Fibroblast of mammary gland (primary cell): ENCODE measurements around the gene GPC6.
"Not testable (repeated sequence)": the region's sequence is repeated elsewhere in the genome, so short reads cannot be mapped to it uniquely, and the experiment has no call there.

Source experiments
- DNase-seq: peaks from one replicate; pipeline ENCODE4 v3.0.0-alpha.2; 2010; ENCODE audit warnings: low read depth
- H3K4me3 ChIP-seq: 2 replicates; pipeline ENCODE4 v1.5.1; 2011; ENCODE audit warnings: low read depth, mild to moderate bottlenecking, low read length, moderate library complexity; ENCODE audit not compliant: control insufficient read depth
- TF ChIP-seq, protein P1 (sequence below): conservative IDR thresholded peaks from 2 replicates; pipeline ENCODE4 v1.5.1; 2011; ENCODE audit warnings: low read depth, low read length, inconsistent platforms; ENCODE audit not compliant: control insufficient read depth, insufficient read depth

The GPC6 gene

DNA sequence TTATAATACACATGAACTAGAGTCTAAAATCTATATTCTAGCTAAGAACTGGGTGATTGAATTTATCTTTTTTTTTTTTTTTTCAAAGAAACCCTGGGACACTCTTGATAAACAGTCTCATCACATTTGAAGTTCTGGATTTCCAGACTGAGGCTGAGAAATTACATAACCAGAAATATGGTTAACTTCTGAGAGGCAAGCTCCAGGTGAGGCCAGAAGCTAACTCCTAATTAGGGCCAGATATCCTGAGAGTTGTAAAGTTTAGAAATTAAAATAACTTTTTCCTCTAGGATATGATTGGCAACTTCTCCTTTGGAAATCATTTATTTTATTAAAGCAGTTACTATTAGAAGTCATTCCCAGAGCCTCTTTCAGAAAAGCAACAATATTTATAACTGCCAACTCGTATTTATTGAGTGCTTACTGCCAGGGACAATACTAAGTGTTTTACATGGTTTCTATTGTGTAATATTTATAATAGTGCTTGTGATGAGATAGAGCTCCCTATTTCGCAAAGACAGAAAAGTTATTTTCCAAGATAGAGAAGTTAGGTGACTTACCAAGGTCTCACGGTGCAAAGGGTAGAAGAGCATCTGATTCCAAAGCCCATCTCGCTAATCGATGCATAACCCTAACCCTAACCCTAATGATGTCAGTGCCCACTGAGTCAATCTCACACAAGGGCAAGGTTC lies 1065.2 kb downstream of the GPC6 start:
- no peak overlapping the region for H3K4me3 ChIP-seq
- TF ChIP-seq, protein P1, sequence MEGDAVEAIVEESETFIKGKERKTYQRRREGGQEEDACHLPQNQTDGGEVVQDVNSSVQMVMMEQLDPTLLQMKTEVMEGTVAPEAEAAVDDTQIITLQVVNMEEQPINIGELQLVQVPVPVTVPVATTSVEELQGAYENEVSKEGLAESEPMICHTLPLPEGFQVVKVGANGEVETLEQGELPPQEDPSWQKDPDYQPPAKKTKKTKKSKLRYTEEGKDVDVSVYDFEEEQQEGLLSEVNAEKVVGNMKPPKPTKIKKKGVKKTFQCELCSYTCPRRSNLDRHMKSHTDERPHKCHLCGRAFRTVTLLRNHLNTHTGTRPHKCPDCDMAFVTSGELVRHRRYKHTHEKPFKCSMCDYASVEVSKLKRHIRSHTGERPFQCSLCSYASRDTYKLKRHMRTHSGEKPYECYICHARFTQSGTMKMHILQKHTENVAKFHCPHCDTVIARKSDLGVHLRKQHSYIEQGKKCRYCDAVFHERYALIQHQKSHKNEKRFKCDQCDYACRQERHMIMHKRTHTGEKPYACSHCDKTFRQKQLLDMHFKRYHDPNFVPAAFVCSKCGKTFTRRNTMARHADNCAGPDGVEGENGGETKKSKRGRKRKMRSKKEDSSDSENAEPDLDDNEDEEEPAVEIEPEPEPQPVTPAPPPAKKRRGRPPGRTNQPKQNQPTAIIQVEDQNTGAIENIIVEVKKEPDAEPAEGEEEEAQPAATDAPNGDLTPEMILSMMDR, result no peak
- DNase-seq, result no peak

DNA sequence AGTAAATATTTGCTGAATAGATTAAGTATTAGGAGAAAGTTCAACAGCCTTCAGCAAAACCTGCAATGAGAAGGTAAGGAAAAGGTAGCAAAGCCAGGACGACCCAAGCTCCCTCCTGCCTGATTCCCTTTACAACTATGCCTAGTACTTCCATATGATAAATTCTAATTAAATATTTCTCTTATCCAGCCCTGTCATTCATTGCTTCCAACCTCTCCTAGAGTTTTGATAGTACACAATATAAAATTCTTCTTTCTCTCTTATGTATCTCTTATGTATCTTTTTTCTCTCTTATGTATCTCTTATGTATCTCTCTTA lies 1065.7 kb downstream of the GPC6 start:
- DNase-seq, result no peak
- H3K4me3 ChIP-seq, result no peak overlapping the region
- TF ChIP-seq, protein P1, result no peak

DNA sequence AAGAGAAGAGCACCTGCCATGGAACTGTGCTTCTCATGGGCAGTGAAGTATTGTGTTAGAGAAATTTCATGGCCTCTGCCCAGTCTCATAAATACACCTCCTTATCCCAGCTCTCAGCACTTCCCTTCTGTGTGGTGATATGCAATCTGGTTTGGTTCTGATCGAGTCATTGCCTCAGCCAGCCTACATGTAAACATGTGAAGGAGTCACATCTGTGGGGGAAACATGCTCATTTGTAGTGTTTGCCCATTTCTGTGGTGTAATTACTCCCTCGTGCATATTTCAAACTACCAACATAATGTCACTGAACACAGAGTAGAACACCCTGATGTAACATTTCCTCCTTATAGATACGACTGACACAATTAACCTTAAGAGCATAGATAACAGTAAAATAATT lies 1069.9 kb downstream of the GPC6 start:
- no peak for DNase-seq
- TF ChIP-seq, protein P1, result no peak

DNA sequence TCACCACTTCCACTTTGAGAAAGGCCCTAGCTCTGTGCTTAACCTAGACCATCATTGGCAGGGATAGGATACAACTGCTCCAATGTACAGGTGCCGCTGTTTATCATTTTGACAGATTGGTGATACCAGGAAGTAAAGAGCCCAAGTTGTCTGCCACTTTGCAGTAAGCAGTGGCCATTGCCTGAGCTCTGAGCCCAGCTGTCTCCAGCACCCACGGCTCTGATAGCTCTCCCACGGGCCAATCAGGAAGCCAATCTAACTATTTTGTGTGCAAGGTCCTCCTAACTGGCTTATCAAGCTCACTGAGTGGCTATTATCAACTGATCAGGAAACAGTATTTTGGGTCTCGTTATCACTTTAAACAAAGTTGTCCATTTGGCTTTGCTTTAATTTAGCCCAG lies 1071.7 kb downstream of the GPC6 start:
- no peak overlapping the region for H3K4me3 ChIP-seq
- no peak for DNase-seq
- TF ChIP-seq, protein P1, result no peak

More for the DNA sequence above, 1069.9 kb downstream of the GPC6 start:
- no peak overlapping the region for H3K4me3 ChIP-seq

DNA sequence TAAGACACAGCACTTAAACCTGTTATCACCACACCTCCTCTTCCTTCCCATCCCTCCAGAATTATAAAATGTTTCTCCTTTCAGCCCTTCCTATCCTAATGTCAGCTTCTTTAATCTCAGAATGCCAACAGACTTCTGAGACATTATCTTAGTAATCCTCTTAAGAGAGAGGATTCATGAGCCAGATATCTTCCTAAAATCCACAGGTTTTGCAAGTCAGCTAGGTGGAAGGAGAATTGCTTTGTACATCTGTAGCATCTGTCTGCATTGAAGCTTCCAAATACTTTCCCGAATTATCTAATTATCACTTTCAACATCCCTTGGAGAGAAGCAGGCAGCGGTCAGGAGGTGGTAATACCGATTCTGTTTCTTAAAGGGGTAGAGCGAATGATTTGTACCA lies 1073.8 kb downstream of the GPC6 start:
- TF ChIP-seq, protein P1, result no peak
- H3K4me3 ChIP-seq, result no peak overlapping the region
- DNase-seq, result no peak

DNA sequence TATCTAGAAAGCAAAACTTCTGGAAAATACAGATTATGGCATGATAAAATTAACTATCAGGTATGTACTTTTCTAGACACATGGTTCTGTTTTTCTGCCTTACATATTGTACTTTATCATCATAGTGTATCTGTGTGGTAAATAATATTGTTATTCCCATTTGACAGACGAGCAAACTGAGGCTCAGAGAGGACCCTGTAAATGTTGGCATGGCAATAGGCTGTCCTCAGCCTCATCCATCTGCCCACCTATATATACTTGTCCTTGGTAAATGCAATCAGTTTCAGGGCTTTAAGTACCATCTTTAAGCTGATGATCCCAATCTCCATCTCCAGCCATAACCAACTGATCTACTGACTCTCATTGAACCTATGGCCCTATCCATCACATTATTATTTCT lies 1074.9 kb downstream of the GPC6 start:
- no peak for DNase-seq
- H3K4me3 ChIP-seq, result no peak overlapping the region
- TF ChIP-seq, protein P1, result no peak

DNA sequence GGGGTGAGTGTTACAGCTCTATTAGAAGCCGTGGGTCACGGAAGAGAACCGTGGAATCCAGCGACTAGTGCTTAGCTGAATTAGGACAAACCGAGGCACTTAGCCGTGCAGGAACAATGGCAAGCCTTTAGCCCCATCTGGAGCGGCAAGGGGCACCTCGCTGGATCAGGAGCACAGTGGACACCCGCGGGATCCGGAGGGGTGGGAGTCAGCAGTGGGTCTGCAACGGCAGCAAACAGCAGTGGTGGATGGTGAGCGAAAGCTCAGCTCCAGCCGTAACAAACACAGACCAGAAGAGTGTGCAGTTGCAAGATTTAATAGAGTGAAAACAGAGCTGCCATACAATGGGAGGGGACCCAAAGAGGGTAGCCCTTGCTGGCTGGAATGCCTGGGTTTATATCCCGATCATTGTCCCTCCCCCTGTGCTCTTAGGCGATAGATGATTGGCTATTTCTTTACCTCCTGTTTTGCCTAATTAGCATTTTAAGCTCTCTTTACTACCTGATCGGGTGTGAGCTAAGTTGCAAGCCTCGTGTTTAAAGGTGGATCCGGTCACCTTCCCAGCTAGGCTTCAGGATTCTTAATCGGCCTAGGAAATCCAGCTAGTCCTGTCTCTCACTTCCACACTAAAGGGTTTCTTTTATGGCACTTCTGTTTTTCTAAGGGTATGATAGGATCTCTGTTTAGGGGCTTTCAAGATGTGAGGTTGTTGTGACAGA lies 1076.4 kb downstream of the GPC6 start:
- H3K4me3 ChIP-seq, DNase-seq: not testable (repeated sequence)
